Mesenchymal stem cell (in vitro differentiated cells and primary cell): ENCODE data around the gene NCAPG.

Source experiments
- DNase-seq: peaks from one replicate; pipeline ENCODE4 v3.0.0-alpha.2; 2013
- H2AFZ ChIP-seq: one replicate; pipeline ENCODE4 v1.6.1; 2013; ENCODE audit warnings: low read depth, mild to moderate bottlenecking, control low read depth, inconsistent platforms, low read length, moderate library complexity
- H2AK5ac ChIP-seq: 2 replicates; pipeline ENCODE4 v1.6.1; 2013; ENCODE audit warnings: low read length, moderate library complexity, mild to moderate bottlenecking, inconsistent platforms; ENCODE audit not compliant: severe bottlenecking
- H2BK120ac ChIP-seq: one replicate; pipeline ENCODE4 v1.6.1; 2013; ENCODE audit warnings: low read depth, mild to moderate bottlenecking, inconsistent platforms, low read length, moderate library complexity
- H2BK12ac ChIP-seq, 2 experiments: one replicate each; pipeline ENCODE4 v1.6.1; 2013; ENCODE audit warnings: inconsistent platforms in 2 of 2, low read length in 2 of 2, mild to moderate bottlenecking in 2 of 2, moderate library complexity in 2 of 2, control low read depth in 1 of 2
- H2BK15ac ChIP-seq: one replicate; pipeline ENCODE4 v1.6.1; 2013; ENCODE audit warnings: mild to moderate bottlenecking, low read depth, inconsistent platforms; ENCODE audit not compliant: poor library complexity, severe bottlenecking
- H2BK5ac ChIP-seq: 2 replicates; pipeline ENCODE4 v1.6.1; 2013; ENCODE audit warnings: low read depth, mild to moderate bottlenecking, low read length, control low read depth, inconsistent platforms; ENCODE audit not compliant: poor library complexity, severe bottlenecking
- H3K14ac ChIP-seq, 2 experiments: one replicate each; pipeline ENCODE4 v1.6.1; 2013; ENCODE audit warnings: inconsistent platforms in 2 of 2, low read length in 2 of 2, control low read depth in 1 of 2, mild to moderate bottlenecking in 1 of 2, moderate library complexity in 1 of 2
- H3K18ac ChIP-seq, 2 experiments: one replicate each; pipeline ENCODE4 v1.6.1; 2013; ENCODE audit warnings: inconsistent platforms in 2 of 2, low read length in 2 of 2, control low read depth in 1 of 2, low read depth in 1 of 2, mild to moderate bottlenecking in 1 of 2
- H3K23ac ChIP-seq, 2 experiments: one replicate each; pipeline ENCODE4 v1.6.1; 2013; ENCODE audit warnings: inconsistent platforms in 2 of 2, low read length in 2 of 2, mild to moderate bottlenecking in 2 of 2, moderate library complexity in 2 of 2, control low read depth in 1 of 2
- H3K27ac ChIP-seq: 2 replicates; pipeline ENCODE4 v1.5.1; 2013; ENCODE audit warnings: mild to moderate bottlenecking, moderate library complexity, low read length, control low read depth, inconsistent platforms; ENCODE audit not compliant: poor library complexity, severe bottlenecking
- H3K27me3 ChIP-seq, 2 experiments: 2 replicates each; pipeline versions ENCODE4 v1.6.1 to v1.7.0; 2013; ENCODE audit warnings: low read length in 2 of 2, mild to moderate bottlenecking in 2 of 2, moderate library complexity in 2 of 2, control low read depth in 1 of 2, inconsistent platforms in 1 of 2; ENCODE audit not compliant: control insufficient read depth in 1 of 2, insufficient read depth in 1 of 2
- H3K36me3 ChIP-seq, 2 experiments: 2 replicates each; pipeline versions ENCODE4 v1.6.1 to v1.7.0; 2013; ENCODE audit warnings: low read length in 2 of 2, control low read depth in 1 of 2, inconsistent platforms in 1 of 2, low read depth in 1 of 2, mild to moderate bottlenecking in 1 of 2; ENCODE audit not compliant: insufficient read depth in 2 of 2, control insufficient read depth in 1 of 2
- H3K4ac ChIP-seq, 2 experiments: one replicate each; pipeline ENCODE4 v1.6.1; 2013; ENCODE audit warnings: inconsistent platforms in 2 of 2, low read length in 2 of 2, mild to moderate bottlenecking in 2 of 2, moderate library complexity in 2 of 2, control low read depth in 1 of 2, low read depth in 1 of 2
- H3K4me1 ChIP-seq: 2 replicates; pipeline ENCODE4 v1.6.1; 2013; ENCODE audit warnings: low read depth, low read length, control low read depth; ENCODE audit not compliant: control insufficient read depth, insufficient read depth
- H3K4me2 ChIP-seq: 2 replicates; pipeline ENCODE4 v1.6.1; 2013; ENCODE audit warnings: low read length, mild to moderate bottlenecking, inconsistent platforms; ENCODE audit not compliant: poor library complexity, severe bottlenecking
- H3K4me3 ChIP-seq, 2 experiments: 2 replicates each; pipeline versions ENCODE4 v1.5.1 to v1.7.0; 2013; ENCODE audit warnings: low read length in 2 of 2, mild to moderate bottlenecking in 2 of 2, control low read depth in 1 of 2, low read depth in 1 of 2; ENCODE audit not compliant: insufficient read depth in 1 of 2
- H3K79me1 ChIP-seq: replicated peaks from 2 replicates; pipeline ENCODE4 v1.6.1; 2013; ENCODE audit warnings: mild to moderate bottlenecking, control low read depth, low read length, inconsistent platforms; ENCODE audit not compliant: poor library complexity, severe bottlenecking
- H3K9ac ChIP-seq: 2 replicates; pipeline ENCODE4 v1.7.0; 2013; ENCODE audit warnings: mild to moderate bottlenecking, low read length, moderate library complexity
- H3K9me3 ChIP-seq: 2 replicates; pipeline ENCODE4 v1.7.0; 2013; ENCODE audit warnings: mild to moderate bottlenecking, low read length; ENCODE audit not compliant: control insufficient read depth
- H4K8ac ChIP-seq: one replicate; pipeline ENCODE4 v1.6.1; 2013; ENCODE audit warnings: inconsistent platforms, mild to moderate bottlenecking, low read length, moderate library complexity
- H4K91ac ChIP-seq: one replicate; pipeline ENCODE4 v1.6.1; 2013; ENCODE audit warnings: mild to moderate bottlenecking, low read length, inconsistent platforms
- WGBS: methylation state at CpG from one replicate; pipeline ENCODE4 v1.1.7; 2013; ENCODE audit warnings: mixed read lengths; 5-methylcytosine and 5-hydroxymethylcytosine counted together

The NCAPG gene

DNA sequence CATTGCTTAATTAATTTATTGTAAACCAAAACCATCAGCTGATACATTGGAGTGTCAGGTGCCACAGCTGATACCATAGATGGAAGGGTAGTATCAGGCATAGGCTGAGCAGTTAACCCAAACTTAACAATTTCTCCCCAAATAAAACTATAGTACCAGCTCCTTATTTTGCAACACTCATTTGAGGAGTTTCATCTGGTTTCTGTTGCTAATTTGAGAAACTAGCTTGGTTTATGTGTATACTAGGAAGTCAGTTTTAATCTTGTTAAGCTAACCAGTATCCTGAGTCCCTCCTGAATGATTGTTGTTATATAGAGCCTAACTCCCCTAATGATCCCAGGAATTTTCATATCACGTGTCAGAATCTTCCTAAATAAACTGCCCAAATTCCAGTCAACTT is 13.0 kb upstream of the NCAPG start:
- H3K4me3 ChIP-seq, result no peak overlapping the region
- H4K8ac ChIP-seq, result no peak overlapping the region
- no peak overlapping the region for H3K14ac ChIP-seq
- no peak overlapping the region for H2BK12ac ChIP-seq
- H3K27ac ChIP-seq, result no peak overlapping the region
- H3K18ac ChIP-seq, result no peak overlapping the region
- no peak overlapping the region for H3K4ac ChIP-seq
- no peaks in the 10 kb centered on the region for H3K9me3 ChIP-seq
- no peak overlapping the region for H2AK5ac ChIP-seq
- H3K9ac ChIP-seq, result no peak overlapping the region
- no peak overlapping the region for H2AFZ ChIP-seq
- no peak overlapping the region for H2BK15ac ChIP-seq
- no peak for DNase-seq
- H2BK120ac ChIP-seq, result no peak overlapping the region
- peaks cover 3 to 59% of the 10 kb centered on the region in 2 experiments for H3K36me3 ChIP-seq
- H3K27me3 ChIP-seq, result no peaks in the 10 kb centered on the region
- no peaks in the 10 kb centered on the region for H3K4me1 ChIP-seq
- no peak overlapping the region for H3K23ac ChIP-seq
- no peak overlapping the region for H2BK5ac ChIP-seq
- no peak overlapping the region for H4K91ac ChIP-seq
- 100% methylated on average over 1 of the region's 1 CpG for whole genome bisulfite sequencing
- peaks cover 17% of the 10 kb centered on the region for H3K79me1 ChIP-seq
- no peak overlapping the region for H3K4me2 ChIP-seq

DNA sequence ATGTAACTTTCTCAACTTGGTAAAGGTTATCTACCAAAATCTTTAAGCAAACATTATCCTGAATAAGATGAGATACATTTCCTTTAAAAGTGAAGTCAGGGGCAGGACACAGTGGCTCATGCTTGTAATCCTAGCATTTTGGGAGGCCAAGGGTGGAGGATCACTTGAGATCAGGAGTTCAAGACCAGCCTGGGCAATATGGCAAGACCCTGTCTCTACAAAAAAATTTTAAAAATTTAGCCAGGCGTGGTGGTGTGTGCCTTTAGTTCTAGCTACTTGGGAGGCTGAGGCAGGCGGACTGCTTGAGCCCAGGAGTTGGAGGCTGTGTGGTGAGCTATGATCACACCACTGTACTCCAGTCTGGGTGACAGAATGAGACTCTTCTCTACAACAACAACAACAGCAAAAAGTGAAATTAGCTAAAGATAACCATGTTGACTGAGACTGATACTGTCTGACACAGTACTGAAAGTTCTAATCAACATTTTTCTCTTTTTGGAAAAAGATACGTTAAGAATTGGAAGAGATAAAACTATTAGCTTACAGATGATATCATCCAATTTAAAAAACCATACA is 5.1 kb upstream of the NCAPG start:
- Histone ChIP-seq H2BK120ac (no peak overlapping the region), H2AFZ (no peak overlapping the region), H3K4me2 (no peak overlapping the region), H3K4me1 (no peaks in the 10 kb centered on the region), H4K91ac (no peak overlapping the region), H3K27me3 (no peaks in the 10 kb centered on the region), H3K9me3 (no peaks in the 10 kb centered on the region), H3K18ac (no peak overlapping the region), H3K27ac (no peak overlapping the region), H2BK12ac (no peak overlapping the region), H2BK15ac (no peak overlapping the region), H3K14ac (no peak overlapping the region), H3K23ac (no peak overlapping the region), H3K4ac (no peak overlapping the region), H2BK5ac (no peak overlapping the region), H4K8ac (no peak overlapping the region), H3K79me1 (peaks cover 13% of the 10 kb centered on the region), H3K9ac (no peak overlapping the region), H3K4me3 (no peak overlapping the region), H2AK5ac (no peak overlapping the region), H3K36me3 (peaks cover 11 to 40% of the 10 kb centered on the region in 2 experiments)
- no peak for DNase-seq
- WGBS, result 100% methylated on average over 1 of the region's 3 CpGs

GRCh38 chr4:17807446-17807845 is 3.3 kb upstream of the NCAPG start:
- H3K4ac ChIP-seq, result no peak overlapping the region
- no peak overlapping the region for H2AK5ac ChIP-seq
- no peak overlapping the region for H3K18ac ChIP-seq
- H2BK15ac ChIP-seq, result no peak overlapping the region
- no peak overlapping the region for H2BK5ac ChIP-seq
- no peaks in the 10 kb centered on the region for H3K27me3 ChIP-seq
- peaks cover 10% of the 10 kb centered on the region for H3K79me1 ChIP-seq
- no peak overlapping the region for H2BK12ac ChIP-seq
- H3K9me3 ChIP-seq, result no peaks in the 10 kb centered on the region
- no peak overlapping the region for H3K27ac ChIP-seq
- H2BK120ac ChIP-seq, result no peak overlapping the region
- peak overlapping the region; percentile 98 for H3K9ac ChIP-seq
- no peaks in the 10 kb centered on the region for H3K4me1 ChIP-seq
- peak overlapping the region; percentile 45 for H3K4me2 ChIP-seq
- H3K23ac ChIP-seq, result no peak overlapping the region
- 90% methylated on average over 6 of the region's 6 CpGs for WGBS
- DNase-seq, result no peak
- peak overlapping the region in 1 of 2 experiments; percentile 98 for H3K4me3 ChIP-seq
- H3K36me3 ChIP-seq, result peaks cover 11 to 28% of the 10 kb centered on the region in 2 experiments
- no peak overlapping the region for H3K14ac ChIP-seq
- H2AFZ ChIP-seq, result no peak overlapping the region
- no peak overlapping the region for H4K91ac ChIP-seq
- H4K8ac ChIP-seq, result no peak overlapping the region

- Histone ChIP-seq H3K27ac (peak overlapping the region; percentile 7), H3K18ac (no peak overlapping the region), H2BK15ac (no peak overlapping the region), H2BK5ac (no peak overlapping the region), H2BK120ac (no peak overlapping the region), H4K91ac (no peak overlapping the region), H3K14ac (no peak overlapping the region), H2AFZ (no peak overlapping the region), H3K4me3 (peak overlapping the region in 1 of 2 experiments; percentile 98), H3K27me3 (no peaks in the 10 kb centered on the region), H3K23ac (no peak overlapping the region), H3K36me3 (peaks cover 0 to 6% of the 10 kb centered on the region in 2 experiments), H3K4me1 (no peaks in the 10 kb centered on the region), H3K9me3 (no peaks in the 10 kb centered on the region), H4K8ac (no peak overlapping the region), H3K4ac (no peak overlapping the region), H3K4me2 (peak overlapping the region; percentile 78), H3K9ac (peak overlapping the region; percentile 98), H2BK12ac (no peak overlapping the region), H3K79me1 (no peaks in the 10 kb centered on the region), H2AK5ac (no peak overlapping the region)
- 24% methylated on average over 3 of the region's 7 CpGs for WGBS
- DNase-seq, result no peak
These were observed 1.1 kb upstream of the NCAPG start for GRCh38 chr4:17809667-17810066.
